ENCODE measurements around the gene CPTP.

GRCh38 chr1:1355416-1355815 is 30.8 kb downstream of the CPTP start:
- TF ChIP-seq CTCF (IDR thresholded peaks at IDR 0.05; ENCODE audit: low read depth, low read length, missing input control) (no peak), MAX (IDR thresholded peaks at IDR 0.05) (no peak), FOXA2 (IDR thresholded peaks at IDR 0.05) (no peak), HNF4A (conservative IDR thresholded peaks at IDR 0.05) (no peak), GABPA (IDR thresholded peaks at IDR 0.05 in 1 of 2, conservative IDR thresholded peaks at IDR 0.05 in 1 of 2) (no peak), TAF1 (conservative IDR thresholded peaks at IDR 0.05) (no peak)
